GM19238 (cell line): Measurements from ENCODE around the gene CYP2C18.
"Not testable (repeated sequence)": the region's sequence is repeated elsewhere in the genome, so short reads cannot be mapped to it uniquely, and the experiment has no call there.

Experiments
- DNase-seq: peaks from one replicate; pipeline ENCODE4 v3.0.0; 2011; ENCODE audit warnings: low spot score; ENCODE audit not compliant: insufficient read length

The CYP2C18 gene

GRCh38 chr10:94683214-94684054 lies at the start of gene CYP2C18:
Gene CYP2C18, plus strand, starts transcription at chr10:94683729. Its CDS starts 91 bp downstream, at chr10:94683820.
- DNase-seq, result no peak

DNA sequence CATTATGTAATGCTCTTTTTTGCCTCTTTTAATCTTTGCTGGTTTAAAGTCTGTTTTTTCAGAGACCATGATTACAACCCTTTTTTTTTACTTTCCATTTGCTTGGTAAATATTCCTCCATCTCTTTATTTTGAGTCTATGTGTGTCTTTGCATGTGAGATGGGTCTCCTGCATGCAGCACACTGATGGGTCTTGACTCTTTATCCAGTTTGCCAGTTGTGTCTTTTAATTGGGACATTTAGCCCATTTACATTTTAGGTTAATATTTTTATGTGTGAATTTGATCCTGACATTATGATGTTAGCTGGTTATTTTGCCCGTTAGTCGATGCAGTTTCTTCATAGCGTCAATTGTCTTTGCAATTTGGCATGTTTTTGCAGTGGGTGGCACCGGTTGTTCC lies 45.4 kb upstream of the CYP2C18 start:
- DNase-seq, result not testable (repeated sequence)

DNA sequence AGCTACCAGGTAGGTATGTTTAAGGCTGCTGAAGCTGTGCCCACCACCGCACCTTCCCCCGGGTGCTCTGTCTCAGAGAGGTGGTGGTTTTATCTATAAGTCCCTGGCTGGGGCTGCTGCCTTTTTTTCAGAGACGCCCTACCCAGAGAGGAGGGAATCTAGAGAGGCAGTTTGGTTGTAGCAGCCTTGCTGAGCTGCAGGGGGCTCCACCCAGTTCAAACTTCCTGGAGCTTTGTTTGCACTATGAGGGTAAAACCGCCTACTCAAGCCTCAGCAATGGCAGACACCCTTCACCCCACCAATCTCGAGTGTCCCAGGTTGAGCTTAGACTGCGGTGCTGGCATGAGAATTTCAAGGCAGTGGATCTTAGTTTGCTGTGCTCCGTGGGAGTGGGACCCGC lies 43.6 kb upstream of the CYP2C18 start:
- DNase-seq, result no peak

GRCh38 chr10:94640562-94640961 lies 43.0 kb upstream of the CYP2C18 start:
- DNase-seq, result no peak

DNA sequence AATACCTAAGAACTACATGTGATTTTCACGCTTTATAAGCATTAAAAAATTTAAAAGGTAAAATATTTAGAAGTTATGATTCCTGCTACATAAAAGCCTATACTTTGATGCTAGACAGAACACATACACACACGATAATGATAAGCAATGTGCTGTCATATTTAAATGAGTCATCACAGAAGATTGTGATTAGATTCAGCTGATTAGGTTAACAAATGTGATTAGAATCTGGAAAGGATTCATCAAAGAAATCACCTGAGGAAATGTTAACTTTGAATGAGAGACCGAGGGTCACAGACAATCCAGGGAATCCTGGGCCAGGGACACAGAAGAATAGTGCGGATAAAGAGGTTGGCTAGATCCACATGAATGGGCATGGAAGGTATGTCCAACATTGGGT lies 42.0 kb upstream of the CYP2C18 start:
- DNase-seq, result no peak

DNA sequence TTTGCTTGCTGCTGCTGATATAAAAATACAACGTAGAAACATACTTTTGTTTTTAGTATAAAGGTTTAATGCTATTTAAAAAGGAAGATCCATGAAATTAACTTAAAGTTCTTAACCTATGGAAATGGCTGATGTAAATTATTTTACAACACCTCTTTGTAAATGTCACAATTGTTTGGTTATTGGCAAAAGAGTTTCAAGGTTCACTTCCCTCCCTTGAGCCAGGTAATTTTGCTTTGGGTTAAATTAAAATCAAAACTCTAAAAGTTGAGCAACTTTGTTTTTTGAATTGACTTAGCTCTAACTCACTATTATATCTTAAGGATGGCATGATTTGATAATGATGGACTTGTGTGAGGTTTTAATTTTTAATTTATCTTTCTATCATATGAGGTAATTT lies 39.2 kb upstream of the CYP2C18 start:
- DNase-seq, result no peak

GRCh38 chr10:94645285-94645684 lies 38.2 kb upstream of the CYP2C18 start:
- DNase-seq, result no peak

- not testable (repeated sequence) for DNase-seq
Measured at GRCh38 chr10:94655201-94655600, 28.3 kb upstream of the CYP2C18 start.

- not testable (repeated sequence) for DNase-seq
Measured at GRCh38 chr10:94663061-94663460, 20.5 kb upstream of the CYP2C18 start.

DNA sequence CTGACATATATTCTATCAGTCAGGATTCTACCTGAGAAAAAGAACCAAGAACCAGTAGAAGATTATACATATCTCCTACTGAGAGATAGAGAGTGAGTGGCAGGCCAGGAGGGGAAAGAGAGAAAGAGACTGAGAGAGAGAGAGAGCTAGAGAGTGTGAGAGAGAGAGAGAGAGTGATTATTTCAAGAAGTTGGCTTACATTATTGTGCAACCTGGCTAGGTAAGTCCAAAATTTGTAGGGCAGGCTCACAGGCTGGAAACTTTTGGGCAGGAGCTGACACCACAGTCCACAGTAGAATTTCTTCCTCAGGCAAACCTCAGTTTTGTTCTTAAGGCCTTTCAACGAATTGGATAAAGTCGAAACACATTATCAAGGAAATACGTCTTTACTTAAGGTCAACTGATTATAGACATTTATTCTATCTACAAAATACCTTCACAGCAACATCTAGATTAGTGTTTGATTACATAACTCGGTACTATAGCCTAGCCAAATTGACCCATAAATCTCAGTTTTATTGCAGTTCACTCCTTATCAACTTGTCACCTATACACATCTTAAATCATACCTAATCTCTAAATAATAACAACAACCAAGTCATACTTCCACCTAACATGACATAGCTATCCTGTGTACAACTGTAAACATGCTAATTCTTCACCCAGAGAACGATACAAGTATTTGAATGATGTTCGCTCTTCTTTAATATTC lies 17.0 kb upstream of the CYP2C18 start:
- no peak for DNase-seq

- no peak for DNase-seq
Measured at GRCh38 chr10:94673614-94674321, 9.8 kb upstream of the CYP2C18 start.

GRCh38 chr10:94676496-94676895 lies 7.0 kb upstream of the CYP2C18 start:
- DNase-seq, result no peak

DNA sequence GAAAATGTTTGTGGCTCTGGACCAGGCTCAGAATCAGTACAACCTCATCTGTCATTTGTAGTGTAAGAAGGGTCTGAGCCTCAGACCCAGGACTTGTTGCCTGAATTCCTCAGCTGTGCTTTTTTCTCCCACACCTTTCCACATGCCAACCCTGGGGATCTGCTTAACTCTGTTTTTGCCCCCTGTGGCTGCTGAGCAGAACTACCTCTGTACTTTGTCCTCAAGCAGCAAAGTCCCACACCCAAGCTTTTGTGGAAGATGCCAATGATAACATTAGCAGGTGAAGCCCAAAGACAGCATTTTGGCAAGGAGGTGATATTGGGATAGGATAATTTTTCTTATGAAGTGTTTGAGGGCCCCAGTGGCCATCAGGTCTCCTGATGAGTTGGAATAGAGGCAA lies 5.8 kb upstream of the CYP2C18 start:
- DNase-seq, result no peak

DNA sequence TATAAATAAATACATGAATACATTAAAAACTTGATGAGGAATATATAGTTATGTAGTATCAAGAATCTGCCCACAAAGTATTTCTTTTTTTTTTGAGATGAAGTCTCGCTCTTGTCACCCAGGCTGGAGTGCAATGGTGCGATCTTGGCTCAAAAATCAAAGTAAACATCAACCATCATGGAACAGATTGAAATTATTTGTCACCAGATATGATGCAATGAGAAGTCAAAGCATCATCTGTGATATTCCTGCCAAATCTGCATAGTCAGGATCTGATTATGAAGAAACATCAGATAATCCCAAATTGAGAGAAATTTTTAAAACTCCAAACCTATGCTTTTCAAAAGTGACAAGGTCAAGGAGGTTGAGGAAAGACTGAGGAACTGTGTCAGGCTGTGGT lies 5.1 kb upstream of the CYP2C18 start:
- DNase-seq, result no peak

- DNase-seq, result no peak
Measured at GRCh38 chr10:94680544-94680943, 3.0 kb upstream of the CYP2C18 start.

DNA sequence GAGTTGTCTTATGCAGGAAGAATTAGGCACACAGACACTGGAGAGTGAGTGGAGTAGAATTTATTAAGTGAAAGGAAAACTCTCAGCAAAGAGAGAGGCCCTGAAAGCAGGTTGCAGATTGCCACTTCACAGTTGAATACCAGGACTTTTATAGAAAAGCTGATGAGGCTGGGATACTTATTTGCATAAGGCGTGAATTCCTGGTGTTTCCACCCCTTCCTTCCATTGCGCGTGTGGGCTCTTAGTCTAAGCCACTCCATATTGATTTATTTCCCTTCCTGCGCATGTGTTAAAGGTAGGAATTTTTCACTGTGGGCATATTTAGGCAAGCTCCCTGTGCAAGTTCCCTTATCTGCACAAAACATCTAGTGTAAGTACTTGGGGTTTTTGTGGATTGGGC lies 893 bp upstream of the CYP2C18 start:
- not testable (repeated sequence) for DNase-seq

- no peak for DNase-seq
Measured at GRCh38 chr10:94687625-94688248, 4.2 kb downstream of the CYP2C18 start.

DNA sequence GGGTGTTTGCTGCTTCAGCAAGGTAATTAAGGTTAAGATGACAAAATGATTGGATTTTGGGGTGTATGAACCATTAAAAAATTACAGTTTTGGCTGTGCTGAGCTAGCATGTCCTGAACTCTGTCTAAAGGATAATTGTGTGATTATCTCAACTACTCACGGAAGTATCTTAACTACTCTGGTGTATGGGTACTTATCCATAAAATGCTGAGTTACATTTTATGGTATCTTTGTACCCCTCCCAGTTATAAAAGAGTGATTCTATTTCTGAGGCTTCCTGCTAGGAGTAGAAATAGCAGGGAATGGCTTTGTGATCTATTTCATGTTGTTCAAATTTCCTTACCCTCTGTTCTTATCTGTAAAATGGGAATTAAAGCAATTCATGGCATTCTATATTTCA lies 22.6 kb downstream of the CYP2C18 start:
- no peak for DNase-seq

- DNase-seq, result no peak
Measured at GRCh38 chr10:94710578-94710977, 27.0 kb downstream of the CYP2C18 start.

DNA sequence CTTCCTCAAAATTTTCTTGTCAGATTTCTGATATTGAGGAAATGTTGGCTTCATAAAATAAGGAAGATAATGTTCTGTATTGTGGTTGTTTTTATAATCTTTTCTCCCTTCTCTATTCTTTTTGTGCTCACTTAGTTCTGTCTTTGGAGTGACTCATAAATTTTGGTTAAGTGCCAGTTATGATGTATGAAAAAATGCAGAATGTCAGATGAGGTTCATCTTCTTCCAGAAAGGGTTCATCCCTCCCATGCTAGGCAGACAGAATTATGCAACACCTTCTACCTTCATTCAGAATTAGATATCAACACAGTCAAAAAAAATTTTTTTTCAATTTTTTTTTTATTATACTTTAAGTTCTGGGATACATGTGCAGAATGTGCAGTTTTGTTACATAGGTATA lies 42.3 kb downstream of the CYP2C18 start:
- DNase-seq, result no peak

DNA sequence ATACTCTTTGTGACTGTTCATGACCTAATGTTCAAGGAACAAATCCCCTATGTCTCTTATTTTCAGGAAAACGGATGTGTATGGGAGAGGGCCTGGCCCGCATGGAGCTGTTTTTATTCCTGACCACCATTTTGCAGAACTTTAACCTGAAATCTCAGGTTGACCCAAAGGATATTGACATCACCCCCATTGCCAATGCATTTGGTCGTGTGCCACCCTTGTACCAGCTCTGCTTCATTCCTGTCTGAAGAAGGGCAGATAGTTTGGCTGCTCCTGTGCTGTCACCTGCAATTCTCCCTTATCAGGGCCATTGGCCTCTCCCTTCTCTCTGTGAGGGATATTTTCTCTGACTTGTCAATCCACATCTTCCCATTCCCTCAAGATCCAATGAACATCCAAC lies 51.7 kb downstream of the CYP2C18 start:
- DNase-seq, result no peak

DNA sequence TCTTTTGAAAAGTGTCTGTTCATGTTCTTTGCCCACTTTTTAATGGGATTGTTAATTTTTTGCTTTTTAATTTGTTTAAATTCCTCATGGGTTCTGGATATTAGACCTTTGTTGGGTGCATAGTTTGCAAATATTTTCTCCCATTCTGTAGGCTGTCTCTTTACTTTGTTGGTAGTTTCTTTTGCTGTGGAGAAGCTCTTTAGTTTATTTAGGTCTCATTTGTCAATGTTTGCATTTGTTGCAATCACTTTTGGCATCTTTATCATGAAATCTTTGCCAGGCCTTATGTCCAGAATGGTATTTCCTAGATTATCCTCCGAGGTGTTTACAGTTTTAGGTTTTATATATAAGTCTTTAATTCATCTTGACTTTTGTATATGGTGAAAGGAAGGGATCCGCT lies 55.1 kb downstream of the CYP2C18 start:
- no peak for DNase-seq
